ENCODE results near the gene KRT85. TPM values are rescaled to one million over a fixed set of nuclear protein-coding genes. Genes with fewer than 3 reads are reported as not detected.

The KRT85 gene
- total RNA-seq, 2 experiments from 2014 or later = not detected

- peaks cover 22% of the 10 kb centered on the region for H3K27me3 Mint-ChIP-seq
- CTCF ChIA-PET = no interaction called here
Observed at GRCh38 chr12:52370926-52371608, 3.8 kb upstream of the KRT85 start.

GRCh38 chr12:52369809-52370208, 2.5 kb upstream of the KRT85 start:
- intact Hi-C loops (cut with DNase I, micrococcal nuclease) = no loop called here
- Histone ChIP-seq H3K4me3 (ENCODE audit: low read length) (no peak overlapping the region), H3K4me1 (ENCODE audit: insufficient read depth, low read length) (no peaks in the 10 kb centered on the region), H3K9me3 (ENCODE audit: control insufficient read depth in 1 of 2, insufficient read depth in 1 of 2, low read length in 2 of 2) (no peaks in the 10 kb centered on the region), H3K27me3 (ENCODE audit: control insufficient read depth in 1 of 2, insufficient read depth in 2 of 2, low read length in 2 of 2) (peaks cover 0 to 4% of the 10 kb centered on the region in 2 experiments), H3K36me3 (ENCODE audit: insufficient read depth, low read length) (no peaks in the 10 kb centered on the region), H3K27ac (ENCODE audit: low read depth in 1 of 2, low read length in 2 of 2) (no peak overlapping the region)
- H3K36me3 Mint-ChIP-seq (ENCODE audit: low read depth) = no peaks in the 10 kb centered on the region
- DNase-seq = no peak
- no peak for ATAC-seq (ENCODE audit: poor library complexity)
- no peaks in the 10 kb centered on the region for H3K9me3 Mint-ChIP-seq
- POLR2A ChIA-PET = no interaction called here
- no peak overlapping the region for H3K27ac Mint-ChIP-seq
- H3K4me3 Mint-ChIP-seq = no peak overlapping the region
- CTCF ChIA-PET = no interaction called here
- H3K4me1 Mint-ChIP-seq (ENCODE audit: low read depth) = no peaks in the 10 kb centered on the region
- TF ChIP-seq CTCF (IDR thresholded peaks at IDR 0.05) = no peak
- H3K27me3 Mint-ChIP-seq = peaks cover 22% of the 10 kb centered on the region

More at GRCh38 chr12:52370926-52371608, 3.8 kb upstream of the KRT85 start:
- intact Hi-C loops (cut with DNase I, micrococcal nuclease) = no loop called here
- peaks cover 0 to 4% of the 10 kb centered on the region in 2 experiments for H3K27me3 ChIP-seq (ENCODE audit: control insufficient read depth in 1 of 2, insufficient read depth in 2 of 2, low read length in 2 of 2)
- POLR2A ChIA-PET = no interaction called here
- H3K36me3 Mint-ChIP-seq (ENCODE audit: low read depth) = no peaks in the 10 kb centered on the region
- H3K27ac Mint-ChIP-seq = no peak overlapping the region
- TF ChIP-seq CTCF (IDR thresholded peaks at IDR 0.05) = no peak
- no peaks in the 10 kb centered on the region for H3K4me1 Mint-ChIP-seq (ENCODE audit: low read depth)
- ATAC-seq (ENCODE audit: poor library complexity) (no peak), DNase-seq (no peak)
- no peak overlapping the region for H3K4me3 ChIP-seq (ENCODE audit: low read length)
- no peaks in the 10 kb centered on the region for H3K36me3 ChIP-seq (ENCODE audit: insufficient read depth, low read length)
- no peaks in the 10 kb centered on the region for H3K4me1 ChIP-seq (ENCODE audit: insufficient read depth, low read length)
- no peaks in the 10 kb centered on the region for H3K9me3 ChIP-seq (ENCODE audit: control insufficient read depth in 1 of 2, insufficient read depth in 1 of 2, low read length in 2 of 2)
- no peaks in the 10 kb centered on the region for H3K9me3 Mint-ChIP-seq
- no peak overlapping the region for H3K27ac ChIP-seq (ENCODE audit: low read depth in 1 of 2, low read length in 2 of 2)
- no peak overlapping the region for H3K4me3 Mint-ChIP-seq

- Mint-ChIP-seq H3K27ac (no peak overlapping the region), H3K4me3 (no peak overlapping the region), H3K36me3 (ENCODE audit: low read depth) (no peaks in the 10 kb centered on the region), H3K9me3 (no peaks in the 10 kb centered on the region), H3K4me1 (ENCODE audit: low read depth) (no peaks in the 10 kb centered on the region), H3K27me3 (peaks cover 22% of the 10 kb centered on the region)
- ChIA-PET POLR2A (interaction anchor here (0.6 kb wide), 1 partner anchor 1489 kb away, joined by 3 read pairs; no protein-coding TSS in a partner anchor), CTCF (no interaction called here)
- Histone ChIP-seq H3K4me3 (ENCODE audit: low read length) (no peak overlapping the region), H3K27me3 (ENCODE audit: control insufficient read depth in 1 of 2, insufficient read depth in 2 of 2, low read length in 2 of 2) (peaks cover 0 to 4% of the 10 kb centered on the region in 2 experiments), H3K27ac (ENCODE audit: low read depth in 1 of 2, low read length in 2 of 2) (no peak overlapping the region), H3K4me1 (ENCODE audit: insufficient read depth, low read length) (no peaks in the 10 kb centered on the region), H3K9me3 (ENCODE audit: control insufficient read depth in 1 of 2, insufficient read depth in 1 of 2, low read length in 2 of 2) (no peaks in the 10 kb centered on the region), H3K36me3 (ENCODE audit: insufficient read depth, low read length) (no peaks in the 10 kb centered on the region)
- no peak for DNase-seq
- no peak for ATAC-seq (ENCODE audit: poor library complexity)
- TF ChIP-seq CTCF (IDR thresholded peaks at IDR 0.05) = no peak
- intact Hi-C loops (cut with DNase I, micrococcal nuclease) = no loop called here
Observed at GRCh38 chr12:52369211-52369610, 1.9 kb upstream of the KRT85 start.
